ENCODE data around the gene PCYT2.

DNA sequence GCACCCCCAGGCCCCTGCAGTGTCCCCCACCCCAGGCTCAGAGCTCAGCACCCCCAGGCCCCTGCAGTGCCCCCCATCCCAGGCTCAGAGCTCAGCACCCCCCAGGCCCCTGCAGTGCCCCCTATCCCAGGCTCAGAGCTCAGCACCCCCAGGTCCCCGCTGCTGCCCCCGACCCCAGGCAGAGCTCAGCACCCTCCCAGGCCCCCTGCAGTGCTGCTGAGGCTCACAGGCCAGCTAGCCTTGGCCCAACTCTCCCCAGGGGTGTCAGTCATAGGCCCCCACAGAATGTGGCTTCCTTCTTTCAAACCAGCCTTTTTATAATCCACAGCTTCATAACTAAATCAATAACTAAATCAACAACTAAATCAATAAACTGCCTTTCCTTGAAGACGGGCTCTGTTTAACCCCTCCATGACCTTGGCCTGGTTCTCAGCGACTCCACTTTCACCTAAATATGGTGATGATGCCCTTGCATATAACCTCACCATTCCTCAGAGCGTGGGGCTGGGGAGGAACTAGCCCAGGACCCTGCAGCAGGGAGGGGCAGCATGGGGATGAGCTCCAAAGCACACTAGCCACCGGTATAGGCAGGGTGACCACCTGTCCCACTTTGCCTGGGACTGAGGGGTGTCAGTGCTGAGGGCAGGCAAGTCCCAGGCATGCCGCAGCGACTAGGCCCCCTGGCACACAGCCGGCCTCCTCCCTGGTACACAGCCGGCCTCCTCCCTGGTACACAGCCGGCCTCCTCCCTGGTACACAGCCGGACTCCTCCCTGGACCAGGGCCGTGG is 44.8 kb upstream of the PCYT2 start:
- TF ChIP-seq, protein P1, sequence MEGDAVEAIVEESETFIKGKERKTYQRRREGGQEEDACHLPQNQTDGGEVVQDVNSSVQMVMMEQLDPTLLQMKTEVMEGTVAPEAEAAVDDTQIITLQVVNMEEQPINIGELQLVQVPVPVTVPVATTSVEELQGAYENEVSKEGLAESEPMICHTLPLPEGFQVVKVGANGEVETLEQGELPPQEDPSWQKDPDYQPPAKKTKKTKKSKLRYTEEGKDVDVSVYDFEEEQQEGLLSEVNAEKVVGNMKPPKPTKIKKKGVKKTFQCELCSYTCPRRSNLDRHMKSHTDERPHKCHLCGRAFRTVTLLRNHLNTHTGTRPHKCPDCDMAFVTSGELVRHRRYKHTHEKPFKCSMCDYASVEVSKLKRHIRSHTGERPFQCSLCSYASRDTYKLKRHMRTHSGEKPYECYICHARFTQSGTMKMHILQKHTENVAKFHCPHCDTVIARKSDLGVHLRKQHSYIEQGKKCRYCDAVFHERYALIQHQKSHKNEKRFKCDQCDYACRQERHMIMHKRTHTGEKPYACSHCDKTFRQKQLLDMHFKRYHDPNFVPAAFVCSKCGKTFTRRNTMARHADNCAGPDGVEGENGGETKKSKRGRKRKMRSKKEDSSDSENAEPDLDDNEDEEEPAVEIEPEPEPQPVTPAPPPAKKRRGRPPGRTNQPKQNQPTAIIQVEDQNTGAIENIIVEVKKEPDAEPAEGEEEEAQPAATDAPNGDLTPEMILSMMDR (conservative IDR thresholded peaks at IDR 0.05; ENCODE audit: low read depth, low read length), result no peak
- no peak for TF ChIP-seq EZH2 (IDR thresholded peaks at IDR 0.05; ENCODE audit: borderline replicate concordance, low read depth, low read length, poor library complexity, severe bottlenecking)
